ENCODE measurements around the gene NISCH.

Gene NISCH

GRCh38 chr3:52437326-52438103 is 17.9 kb upstream of the NISCH start:
- TF ChIP-seq, protein P1, sequence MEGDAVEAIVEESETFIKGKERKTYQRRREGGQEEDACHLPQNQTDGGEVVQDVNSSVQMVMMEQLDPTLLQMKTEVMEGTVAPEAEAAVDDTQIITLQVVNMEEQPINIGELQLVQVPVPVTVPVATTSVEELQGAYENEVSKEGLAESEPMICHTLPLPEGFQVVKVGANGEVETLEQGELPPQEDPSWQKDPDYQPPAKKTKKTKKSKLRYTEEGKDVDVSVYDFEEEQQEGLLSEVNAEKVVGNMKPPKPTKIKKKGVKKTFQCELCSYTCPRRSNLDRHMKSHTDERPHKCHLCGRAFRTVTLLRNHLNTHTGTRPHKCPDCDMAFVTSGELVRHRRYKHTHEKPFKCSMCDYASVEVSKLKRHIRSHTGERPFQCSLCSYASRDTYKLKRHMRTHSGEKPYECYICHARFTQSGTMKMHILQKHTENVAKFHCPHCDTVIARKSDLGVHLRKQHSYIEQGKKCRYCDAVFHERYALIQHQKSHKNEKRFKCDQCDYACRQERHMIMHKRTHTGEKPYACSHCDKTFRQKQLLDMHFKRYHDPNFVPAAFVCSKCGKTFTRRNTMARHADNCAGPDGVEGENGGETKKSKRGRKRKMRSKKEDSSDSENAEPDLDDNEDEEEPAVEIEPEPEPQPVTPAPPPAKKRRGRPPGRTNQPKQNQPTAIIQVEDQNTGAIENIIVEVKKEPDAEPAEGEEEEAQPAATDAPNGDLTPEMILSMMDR (IDR thresholded peaks at IDR 0.05), result no peak

DNA sequence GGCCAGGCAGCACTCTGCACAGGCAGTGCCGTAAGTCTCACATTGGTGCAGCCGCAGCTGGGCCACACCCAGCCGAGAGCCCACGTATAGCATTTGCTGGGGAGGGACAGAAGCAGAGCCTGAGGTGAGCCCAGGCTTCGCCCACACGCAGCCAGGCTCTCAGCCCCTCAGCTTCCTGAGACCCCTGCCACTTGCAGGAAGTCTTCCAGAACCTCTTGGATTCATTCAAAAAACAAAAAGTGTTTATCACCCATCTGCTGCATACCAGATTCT is 17.4 kb upstream of the NISCH start:
- TF ChIP-seq, protein P1 (IDR thresholded peaks at IDR 0.05), result no peak

DNA sequence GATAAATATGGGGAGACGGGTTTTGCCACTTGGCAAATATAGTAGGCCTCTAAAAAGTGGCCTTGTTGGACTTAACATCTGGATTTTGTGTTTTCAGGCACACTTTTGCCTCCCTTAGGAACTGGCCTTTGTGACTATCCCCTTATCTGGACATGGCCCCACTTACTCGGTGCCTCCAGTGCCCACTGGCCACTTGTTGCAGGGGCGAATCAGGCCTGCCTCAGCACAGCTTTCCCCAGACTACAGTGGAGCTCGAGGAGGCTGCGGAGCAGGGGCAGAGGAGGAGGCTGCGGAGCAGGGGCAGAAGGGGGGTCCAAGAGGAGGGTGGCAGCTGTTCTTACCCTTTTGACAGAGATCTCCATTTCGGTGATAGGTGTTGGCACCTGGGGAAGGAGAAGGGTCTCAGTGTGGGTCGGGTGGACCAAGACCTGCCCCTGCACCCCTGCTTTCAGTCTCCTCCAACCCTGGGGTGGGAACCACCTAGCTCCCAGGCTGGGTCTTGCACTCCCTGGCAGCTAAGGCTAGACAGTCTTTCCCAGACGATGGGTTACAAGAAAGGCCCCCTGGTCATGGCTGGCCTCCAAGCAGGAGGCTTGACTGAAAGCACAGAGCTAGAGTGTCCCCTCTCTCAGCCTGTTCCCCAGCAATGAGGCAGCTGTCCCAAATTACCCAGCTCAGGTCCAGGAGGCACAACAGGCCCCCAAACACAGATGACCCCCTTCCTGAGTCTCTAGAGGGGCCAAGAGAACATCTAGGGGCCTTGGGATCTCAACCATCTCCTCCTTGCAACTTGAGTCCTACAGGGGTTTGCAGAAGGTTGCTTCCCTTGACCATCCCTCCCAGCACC is 16.6 kb upstream of the NISCH start:
- TF ChIP-seq, protein P1 (IDR thresholded peaks at IDR 0.05), result no peak

- TF ChIP-seq, protein P1 (IDR thresholded peaks at IDR 0.05), result no peak
Observed at GRCh38 chr3:52439426-52440248, 15.8 kb upstream of the NISCH start.

- TF ChIP-seq, protein P1 (IDR thresholded peaks at IDR 0.05), result no peak
Observed at GRCh38 chr3:52440249-52440551, 15.2 kb upstream of the NISCH start.

DNA sequence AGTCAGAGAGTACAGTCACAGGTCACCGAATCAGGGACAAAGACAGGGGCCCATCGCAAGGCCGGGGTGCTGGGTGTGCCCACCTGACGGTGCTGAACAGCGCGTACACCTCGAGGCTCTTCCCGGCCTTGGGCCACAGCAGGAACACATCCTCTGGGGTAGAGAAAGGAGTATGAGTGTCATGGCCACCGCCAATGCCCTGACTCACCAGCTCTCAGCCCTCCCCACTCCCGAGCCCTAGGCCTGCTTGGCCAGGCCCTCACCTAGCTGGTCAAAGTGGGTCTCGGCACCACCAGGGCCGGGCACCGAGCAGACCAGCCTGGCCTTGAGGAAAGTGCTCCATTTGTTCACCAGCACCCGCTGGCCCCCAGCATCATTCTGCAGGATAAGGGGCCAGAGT is 14.7 kb upstream of the NISCH start:
- TF ChIP-seq, protein P1 (IDR thresholded peaks at IDR 0.05), result no peak

- TF ChIP-seq, protein P1 (IDR thresholded peaks at IDR 0.05), result no peak
Observed at GRCh38 chr3:52441091-52441771, 14.2 kb upstream of the NISCH start.
